Urothelium cell line (cell line): Measurements from ENCODE around the gene TMEM161B.
"Not testable (repeated sequence)": the region's sequence is repeated elsewhere in the genome, so short reads cannot be mapped to it uniquely, and the experiment has no call there.

Source experiments
- DNase-seq: peaks from one replicate; pipeline ENCODE4 v3.0.0; 2011; ENCODE audit warnings: low spot score, mixed read lengths
- FAIRE-seq: peaks from 2 replicates; lab custom pipeline; 2011; peaks lifted over from hg19 to GRCh38; lab: Jason Lieb, UNC

Gene TMEM161B

DNA sequence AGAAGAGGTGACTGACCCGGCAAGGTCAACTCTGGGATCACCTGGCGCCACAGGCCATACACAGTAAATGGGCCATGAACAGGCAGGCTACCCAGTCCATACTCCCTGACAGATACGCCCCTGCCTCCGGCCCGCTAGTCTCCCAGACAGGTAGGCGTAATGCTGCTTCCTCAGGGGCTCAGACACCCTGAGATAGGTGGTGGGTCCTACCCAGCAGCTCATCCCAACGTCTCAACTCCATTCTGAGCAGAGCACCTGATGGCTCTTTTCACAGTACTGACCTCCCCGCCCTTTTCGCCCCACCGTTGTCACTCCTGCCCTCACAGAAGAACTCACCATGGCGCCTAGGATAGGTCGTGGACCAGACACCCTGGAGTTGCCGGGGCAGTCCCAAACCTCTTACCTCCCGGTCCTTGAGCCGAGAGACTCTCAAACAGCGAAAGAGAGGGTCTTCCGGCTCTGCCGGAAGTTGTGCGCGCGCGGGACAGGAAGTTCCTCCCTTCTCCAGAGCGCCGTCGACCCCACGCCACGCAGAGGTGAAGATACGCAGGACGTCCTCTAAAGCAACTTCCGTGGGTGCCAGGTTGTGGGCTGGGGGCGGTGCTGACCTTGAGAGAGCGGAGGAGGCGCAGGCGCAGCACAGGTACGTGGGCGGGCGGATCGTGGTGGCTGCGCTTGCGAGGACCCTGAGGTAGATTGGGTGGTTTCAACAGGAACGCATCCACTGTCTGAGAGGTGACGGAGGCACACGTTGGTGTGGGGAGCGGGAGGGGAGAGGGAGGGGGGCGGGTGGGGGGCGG, at the start of gene TMEM161B:
Gene TMEM161B (minus strand): TSS at position 461 of the 800 bp plus-strand sequence. CDS start 122 bp downstream, at position 339.
- peak; percentile 82 for FAIRE-seq

DNA sequence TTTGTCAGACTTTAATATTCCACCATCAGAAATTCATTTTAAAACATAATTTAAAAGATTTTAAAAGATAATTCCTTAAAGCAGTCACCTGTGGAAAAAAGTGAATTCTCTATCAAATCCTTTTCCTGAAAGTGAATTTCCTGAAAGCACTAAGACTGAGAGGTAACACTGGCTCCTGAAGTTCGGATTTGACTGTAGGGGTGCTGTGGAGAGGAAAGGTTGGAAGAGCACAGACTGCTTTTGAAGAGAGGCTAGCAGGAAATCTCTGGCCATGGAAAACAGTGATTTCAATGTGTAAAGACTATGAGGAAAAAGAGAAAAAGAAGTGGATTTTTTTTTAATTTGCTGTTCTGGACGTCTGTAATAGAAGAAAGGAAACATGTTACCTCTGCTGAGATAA, 35.7 kb upstream of the TMEM161B start:
- no peak for DNase-seq
- no peak for FAIRE-seq

More for the DNA sequence above, at the start of gene TMEM161B:
- peak; percentile 90 for DNase-seq

DNA sequence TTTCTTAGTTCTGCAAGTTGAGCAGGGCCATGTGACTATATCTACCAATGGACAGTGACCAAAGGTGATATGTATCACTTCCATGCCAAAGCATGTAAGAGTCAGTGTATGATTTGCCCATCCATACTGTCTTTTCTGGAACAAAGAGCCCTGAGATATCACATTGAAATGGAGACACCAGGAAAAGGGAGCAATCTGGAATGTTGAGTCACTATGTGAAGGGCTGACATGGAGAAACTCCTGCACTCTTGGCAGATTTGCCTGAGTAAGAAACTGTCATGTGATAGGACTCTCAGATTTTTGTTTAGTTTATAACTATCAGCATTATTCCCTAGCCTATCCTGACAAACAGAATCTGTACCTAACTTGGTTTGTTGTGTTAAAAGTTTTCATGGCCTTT, 29.8 kb upstream of the TMEM161B start:
- no peak for FAIRE-seq
- DNase-seq, result no peak

DNA sequence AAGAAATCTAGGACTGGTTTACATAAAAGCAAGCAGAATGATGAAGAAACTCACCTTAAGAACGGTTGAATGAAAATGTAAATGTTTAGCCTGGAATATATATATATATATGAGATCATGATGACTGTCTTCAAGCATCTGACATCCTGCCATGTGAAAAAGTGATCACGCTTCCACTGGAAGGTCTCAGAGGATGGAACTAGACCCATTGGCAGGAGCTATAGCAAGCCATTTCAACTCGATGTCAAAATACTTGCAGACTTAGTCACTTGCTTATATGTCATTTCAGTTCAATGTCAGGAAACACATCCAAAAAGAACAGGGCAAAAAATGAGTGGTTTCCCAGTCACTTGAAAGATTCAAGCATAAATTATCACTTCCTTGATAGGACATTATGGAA, 22.2 kb upstream of the TMEM161B start:
- FAIRE-seq, result no peak
- no peak for DNase-seq

DNA sequence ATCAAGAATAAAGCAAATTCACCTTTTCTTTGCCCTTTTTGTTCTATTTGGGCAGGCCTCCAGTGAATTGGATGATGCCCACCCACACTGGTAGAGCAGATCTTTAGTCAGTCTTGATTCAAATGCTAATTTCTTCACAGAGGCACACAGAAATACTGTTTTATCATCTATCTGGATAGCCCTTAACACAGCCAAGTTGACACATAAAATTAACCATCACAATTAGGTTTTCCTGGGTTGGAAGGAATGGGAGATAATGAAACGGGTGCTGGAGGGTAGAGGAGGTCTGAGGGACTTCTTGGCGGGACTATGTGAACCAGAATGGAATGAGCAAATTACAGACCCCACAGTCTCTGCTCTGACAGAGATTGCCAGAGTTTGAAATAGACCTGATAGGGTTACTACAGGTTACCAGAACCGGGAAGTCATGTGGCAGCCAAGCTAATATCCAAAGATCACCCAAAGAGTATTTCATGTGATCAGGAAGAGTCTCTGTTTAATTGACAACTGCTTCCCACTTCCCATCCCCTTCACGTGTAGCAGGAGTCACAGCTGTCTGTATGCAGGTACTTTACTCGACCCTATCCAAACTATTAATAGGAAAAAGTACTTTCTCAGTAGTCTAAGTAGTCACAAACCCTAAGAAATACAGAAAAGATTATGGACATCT, 20.0 kb upstream of the TMEM161B start:
- FAIRE-seq (no peak), DNase-seq (no peak)

DNA sequence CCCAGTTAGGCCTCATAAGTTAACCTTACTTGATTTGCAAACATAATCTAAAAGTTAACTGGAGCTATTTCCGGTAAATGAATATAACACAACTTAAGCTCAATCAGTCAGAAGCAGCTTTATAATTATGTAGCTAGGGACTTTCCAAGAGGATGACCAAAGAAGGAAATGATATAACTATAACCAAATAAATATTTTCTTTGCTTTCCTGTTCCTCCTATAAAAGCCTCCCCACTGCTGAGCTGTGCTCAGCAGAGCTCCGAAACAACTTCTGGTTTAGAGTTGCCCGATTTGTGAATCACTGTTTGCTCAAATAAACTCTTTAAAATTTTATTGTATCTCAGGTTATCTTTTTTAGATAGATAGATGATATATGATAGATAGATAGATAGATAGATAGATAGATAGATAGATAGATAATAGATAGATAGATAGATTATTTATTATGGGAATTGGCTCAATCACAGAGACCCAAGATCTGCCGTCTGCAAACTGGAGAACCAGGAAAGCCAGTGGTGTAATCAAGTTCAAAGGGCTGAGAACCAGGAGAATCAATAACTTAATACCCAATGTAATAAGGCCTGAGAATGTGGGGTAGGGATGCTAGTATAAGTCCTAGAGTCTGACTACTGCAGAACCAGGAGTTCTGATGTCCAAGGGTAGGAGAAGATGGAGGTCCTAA, 19.3 kb upstream of the TMEM161B start:
- DNase-seq (no peak), FAIRE-seq (no peak)

DNA sequence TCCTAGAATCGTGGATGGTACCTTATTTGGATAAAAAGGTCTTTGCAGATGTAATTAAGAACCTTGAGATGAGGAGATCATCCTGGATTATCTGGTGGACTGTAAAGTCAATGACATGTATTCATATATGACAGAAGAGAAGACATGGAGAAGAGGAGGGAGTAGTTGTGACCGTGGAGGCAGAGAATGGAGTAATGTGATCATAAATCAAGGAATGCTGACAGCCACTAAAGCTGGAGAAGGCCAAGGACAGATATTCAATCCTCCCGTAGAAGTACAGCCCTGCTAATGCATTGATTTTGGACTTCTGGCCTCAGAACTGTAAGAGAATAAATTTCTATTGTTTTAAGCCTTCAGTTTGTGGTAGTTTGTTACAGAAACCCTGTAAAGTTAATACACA, 18.7 kb upstream of the TMEM161B start:
- no peak for FAIRE-seq

DNA sequence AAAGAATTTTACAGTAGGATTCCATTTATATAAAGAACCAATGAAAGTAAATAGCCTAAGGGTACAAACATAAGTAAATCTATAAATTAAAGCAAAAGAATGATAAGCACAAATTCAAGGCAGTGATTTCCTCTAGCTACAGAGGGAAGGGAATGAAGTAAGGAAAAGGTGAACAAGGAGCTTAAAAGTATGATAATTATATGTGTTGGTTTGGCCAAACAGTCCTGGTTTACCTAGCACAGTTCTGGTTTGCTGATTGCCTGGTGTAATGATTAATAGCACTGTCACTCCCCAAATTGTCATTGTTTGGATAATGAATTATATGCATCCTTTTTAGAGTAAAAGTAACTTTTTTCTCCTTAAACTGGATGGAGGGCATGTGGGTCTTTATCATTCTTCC, 15.0 kb upstream of the TMEM161B start:
- FAIRE-seq (no peak), DNase-seq (no peak)

More for the DNA sequence above, 18.7 kb upstream of the TMEM161B start:
- no peak for DNase-seq

DNA sequence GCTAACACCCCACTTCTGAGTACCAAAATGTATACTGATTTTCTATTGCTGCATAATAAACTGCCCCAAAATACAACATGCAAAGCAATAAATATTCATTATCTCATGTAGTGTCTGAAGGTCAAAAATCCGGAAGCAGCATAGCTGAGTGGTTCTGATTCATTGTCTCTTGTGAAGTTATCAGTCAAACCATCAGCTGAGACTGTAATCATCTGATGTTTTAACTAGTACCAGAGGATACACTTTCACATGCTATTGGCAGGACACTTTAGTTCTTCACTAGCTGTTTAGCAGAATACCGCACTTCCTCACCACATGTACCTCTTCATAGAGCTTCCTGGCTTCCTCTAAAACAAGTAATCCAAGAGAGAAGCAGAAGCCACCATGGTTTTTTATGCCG, 12.7 kb upstream of the TMEM161B start:
- DNase-seq (no peak), FAIRE-seq (no peak)

DNA sequence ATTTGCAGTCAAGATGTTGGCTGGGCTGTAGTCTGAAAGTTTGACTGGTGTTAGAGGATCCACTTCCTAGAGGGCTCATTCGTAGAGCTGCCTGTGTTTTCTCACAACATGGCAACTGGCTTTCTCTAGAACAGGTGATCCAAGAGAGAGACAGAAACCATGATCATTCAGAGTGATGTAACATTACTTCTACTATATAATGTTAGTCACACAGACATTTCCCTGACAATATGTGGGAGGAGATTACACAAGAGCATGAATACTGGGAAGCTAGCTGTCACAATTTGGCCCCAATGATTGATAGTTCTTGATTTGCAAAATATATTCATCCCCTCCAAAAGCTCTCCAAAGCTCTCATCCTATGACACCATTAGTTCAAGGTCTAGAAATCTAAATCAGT, 10.9 kb upstream of the TMEM161B start:
- FAIRE-seq (no peak), DNase-seq (no peak)

DNA sequence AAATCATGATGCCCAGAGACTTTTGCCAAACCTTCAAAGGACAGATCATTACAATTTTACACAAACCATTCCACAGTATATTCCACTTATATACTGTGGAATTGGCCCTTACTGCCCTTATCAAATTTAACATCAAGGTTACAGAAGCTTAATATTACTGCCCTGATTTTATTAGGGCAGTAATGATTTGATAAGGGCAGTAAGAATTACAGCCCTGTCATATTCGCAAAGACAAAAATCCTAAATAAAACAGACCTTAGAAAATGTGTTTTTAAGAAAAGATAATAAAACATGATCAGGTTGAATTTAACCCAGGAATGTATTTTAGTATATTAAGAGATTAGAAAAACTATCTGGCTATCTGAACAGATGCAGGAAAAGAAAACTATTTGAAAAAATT, 7.7 kb upstream of the TMEM161B start:
- no peak for FAIRE-seq

DNA sequence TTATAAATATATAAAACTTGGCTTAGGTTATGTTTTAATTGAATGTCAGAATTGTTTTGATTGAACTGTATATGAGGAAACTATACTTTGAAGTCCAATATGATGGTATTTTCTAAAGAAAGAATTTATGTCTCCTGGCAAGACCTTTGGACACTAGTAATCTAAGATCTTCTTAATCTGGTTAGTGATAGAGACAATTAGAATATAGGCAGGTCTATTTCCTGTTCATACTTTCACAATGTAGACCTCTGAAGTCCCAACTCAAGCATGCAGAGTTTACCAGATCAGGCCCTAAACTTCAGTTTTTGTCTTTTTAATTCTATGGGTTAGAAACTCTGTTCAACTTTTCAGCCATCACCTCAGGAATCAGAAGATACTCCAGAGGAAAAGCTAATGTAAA, 6.9 kb upstream of the TMEM161B start:
- no peak for DNase-seq
- no peak for FAIRE-seq

More for the DNA sequence above, 7.7 kb upstream of the TMEM161B start:
- DNase-seq, result no peak

DNA sequence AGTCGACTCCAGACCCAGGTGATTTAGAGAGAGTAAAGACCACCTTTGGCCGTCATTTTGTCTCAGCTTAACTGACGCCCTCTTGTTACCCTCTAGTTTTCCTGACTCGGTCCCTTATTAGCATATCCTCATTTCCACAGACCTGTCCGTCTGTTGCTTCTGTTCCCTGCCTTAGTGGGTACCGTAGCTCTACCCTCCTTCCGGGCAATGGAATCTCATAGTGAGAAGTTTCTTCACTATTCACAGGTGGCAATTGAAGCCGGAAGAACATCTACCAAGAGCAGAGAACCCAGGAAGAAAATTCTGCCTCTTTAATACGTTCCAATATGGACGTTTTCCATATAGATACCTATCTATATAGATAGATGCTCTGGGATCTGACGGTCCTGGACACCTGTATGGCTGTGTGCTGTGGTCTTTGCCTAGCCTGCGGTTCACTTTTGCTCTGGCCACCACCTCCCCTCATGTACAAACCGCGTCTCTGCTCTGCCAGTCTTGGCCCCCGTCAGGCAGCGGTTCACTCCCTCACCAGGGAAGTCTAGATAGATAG, 652 bp upstream of the TMEM161B start:
- no peak for FAIRE-seq
- peak; percentile 3 for DNase-seq

DNA sequence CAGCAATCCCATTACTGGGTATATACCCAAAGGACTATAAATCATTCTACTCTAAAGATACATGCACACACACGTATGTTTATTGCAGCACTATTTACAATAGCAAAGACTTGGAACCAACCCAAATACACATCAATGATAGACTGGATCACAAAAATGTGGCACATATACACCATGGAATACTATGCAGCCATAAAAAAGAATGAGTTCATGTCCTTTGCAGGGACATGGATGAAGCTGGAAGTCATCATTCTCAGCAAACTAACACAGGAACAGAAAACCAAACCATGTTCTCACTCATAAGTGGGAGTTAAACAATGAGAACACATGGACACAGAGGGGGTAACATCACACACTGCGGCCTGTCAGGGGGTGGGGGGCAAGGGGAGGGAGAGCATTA, 4.1 kb downstream of the TMEM161B start:
- DNase-seq, FAIRE-seq: not testable (repeated sequence)

DNA sequence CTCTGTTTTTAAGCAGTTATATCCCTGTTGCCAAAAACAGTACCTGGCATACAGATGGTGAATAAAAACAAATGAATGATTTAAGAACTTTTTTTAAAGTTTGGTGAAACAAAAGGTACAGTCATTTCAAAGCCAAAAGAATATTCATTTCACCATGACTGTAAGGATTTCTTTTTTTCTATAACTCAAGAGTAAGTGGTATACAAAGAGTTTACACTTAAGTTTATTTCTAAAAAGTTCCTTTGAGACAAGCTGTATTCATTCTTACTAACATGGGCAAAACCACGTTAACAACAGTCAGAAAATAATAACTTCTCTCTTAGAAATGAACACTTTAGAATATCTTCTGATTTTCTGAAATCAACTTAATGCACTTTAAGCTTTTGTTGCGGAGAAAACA, 5.3 kb downstream of the TMEM161B start:
- no peak for FAIRE-seq
- DNase-seq, result no peak

DNA sequence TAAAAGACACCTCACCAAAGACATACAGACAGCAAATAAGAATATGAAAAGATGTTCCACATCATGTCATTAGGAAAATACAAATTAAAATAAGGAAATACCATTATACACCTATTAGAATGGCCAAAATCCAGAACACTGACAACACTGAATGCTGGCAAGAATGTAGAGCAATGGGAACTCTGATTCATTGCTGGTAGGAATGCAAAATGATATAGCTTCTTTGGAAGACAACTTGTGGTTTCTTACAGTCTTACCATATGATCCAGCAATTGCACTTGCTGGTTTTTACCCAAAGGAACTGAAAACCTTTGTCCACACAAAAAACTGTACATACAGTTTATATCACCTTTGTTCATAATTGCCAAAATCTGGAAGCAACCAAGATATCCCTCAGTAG, 6.5 kb downstream of the TMEM161B start:
- DNase-seq (no peak), FAIRE-seq (no peak)

DNA sequence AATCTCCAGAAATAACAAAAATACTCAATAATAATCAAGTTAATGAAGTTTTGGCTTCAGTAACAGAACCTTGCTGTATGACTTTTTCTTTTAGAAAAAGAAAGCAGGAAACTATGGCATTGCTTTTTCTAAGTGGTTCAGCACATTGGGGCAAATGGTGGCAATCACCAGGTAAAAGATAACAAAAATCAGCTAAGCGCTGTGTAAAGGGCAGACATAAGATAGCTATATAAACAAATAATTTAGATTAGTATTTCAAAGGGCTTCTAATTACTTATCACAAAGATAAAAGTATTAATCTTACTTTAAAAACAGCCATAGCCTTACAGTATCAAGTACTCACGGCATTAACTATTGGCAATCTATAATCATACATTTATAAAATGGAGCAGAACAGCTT, 10.0 kb downstream of the TMEM161B start:
- FAIRE-seq, result no peak
- no peak for DNase-seq

DNA sequence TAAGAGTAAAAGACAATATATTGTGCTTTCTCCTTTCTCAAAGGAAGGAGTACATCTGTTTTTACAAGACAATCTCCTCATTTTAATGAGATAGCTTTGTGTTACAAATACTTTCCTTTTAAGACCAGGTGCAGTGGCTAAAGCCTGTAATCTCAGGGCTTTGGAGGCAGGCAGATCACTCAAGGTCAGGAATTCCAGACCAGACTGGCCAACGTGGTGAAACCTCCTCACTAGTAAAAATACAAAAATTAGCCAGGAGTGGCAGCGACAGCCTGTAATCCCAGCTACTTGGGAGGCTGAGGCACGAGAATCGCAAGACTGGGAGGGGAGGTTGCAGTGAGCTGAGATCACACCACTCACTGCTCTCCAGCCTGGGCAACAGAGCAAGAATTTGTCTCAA, 11.8 kb downstream of the TMEM161B start:
- no peak for DNase-seq
- no peak for FAIRE-seq

DNA sequence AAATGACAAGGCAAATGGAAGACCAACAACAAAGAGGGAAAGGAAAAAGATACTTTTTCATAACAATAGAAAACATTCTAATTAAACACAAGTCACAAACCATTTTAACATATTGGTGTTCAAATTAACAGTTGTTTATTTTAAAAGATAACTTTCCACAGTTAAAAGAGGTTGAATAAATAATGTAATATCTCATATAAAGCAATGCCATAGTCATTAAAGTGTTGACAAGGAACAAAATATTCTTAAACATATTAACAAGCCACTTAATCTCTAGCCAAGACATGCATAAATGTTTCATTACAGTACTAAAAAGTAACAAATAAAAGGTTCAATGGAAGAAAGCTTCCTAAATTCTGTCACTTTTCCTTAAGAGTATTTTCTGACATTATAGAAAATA, 12.6 kb downstream of the TMEM161B start:
- DNase-seq, result no peak
- FAIRE-seq, result no peak

DNA sequence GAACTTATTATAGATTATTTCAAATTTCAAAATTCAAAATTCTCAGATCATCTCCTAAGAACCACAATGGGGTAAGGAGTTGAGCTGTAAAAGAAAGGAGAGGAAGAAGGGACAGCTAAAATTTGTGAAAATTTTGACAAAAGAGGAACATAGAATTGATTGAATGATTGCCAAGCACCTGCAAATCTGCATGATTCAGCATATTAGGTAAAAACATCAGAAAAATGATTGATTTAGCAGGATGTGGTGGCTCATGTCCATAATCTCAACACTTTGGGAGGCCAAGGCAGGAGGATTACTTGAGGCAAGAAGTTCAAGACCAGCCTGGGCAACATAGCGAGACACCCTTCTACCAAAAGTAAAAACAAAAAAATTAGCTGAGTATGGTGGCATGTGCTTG, 14.3 kb downstream of the TMEM161B start:
- no peak for FAIRE-seq
- no peak for DNase-seq

DNA sequence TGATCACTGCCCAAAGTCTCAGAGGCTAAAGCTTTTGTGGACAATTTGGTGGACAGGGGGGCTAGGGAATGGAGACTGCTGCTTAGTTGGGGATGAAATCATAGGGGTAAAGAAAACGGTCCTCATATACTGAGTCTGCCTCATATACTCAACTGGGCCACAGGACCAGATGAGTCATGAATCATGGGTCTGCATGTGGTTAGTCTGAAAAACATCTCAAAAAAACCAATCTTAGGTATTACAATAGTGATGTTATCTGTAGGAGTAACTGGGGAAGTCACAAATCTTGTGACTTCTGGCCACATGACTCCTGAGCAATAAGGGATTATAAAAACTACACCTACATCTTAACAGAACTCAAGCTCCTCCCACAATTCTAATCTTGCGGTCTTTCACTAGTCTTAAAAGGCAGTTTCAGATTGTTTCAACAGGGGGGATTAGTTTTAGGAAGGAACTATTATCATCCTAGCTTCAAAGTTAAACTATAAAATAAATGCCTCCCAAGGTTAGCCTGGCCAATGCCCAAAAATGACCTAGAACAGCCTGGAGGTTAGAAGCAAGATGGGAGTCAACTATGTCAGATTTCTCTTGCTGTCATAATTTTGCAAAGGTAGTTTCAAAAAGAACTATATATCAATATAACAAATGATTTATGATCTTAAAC, 17.5 kb downstream of the TMEM161B start:
- DNase-seq (no peak), FAIRE-seq (no peak)
